H9 (cell line): ENCODE measurements around the gene DIAPH3. TPM values are rescaled to one million over a fixed set of nuclear protein-coding genes. Genes with fewer than 3 reads are reported as not detected.
A peak's percentile ranks its signal among the peaks of the same experiment; 100 is the strongest.

ENCODE experiments used
- DNase-seq: peaks from one replicate; pipeline ENCODE4 v3.0.0-alpha.2; 2017
- H2AFZ ChIP-seq: one replicate; pipeline ENCODE4 v1.6.1; 2013; ENCODE audit warnings: mild to moderate bottlenecking, low read length, control low read depth, moderate library complexity
- H2AK5ac ChIP-seq: 2 replicates; pipeline ENCODE4 v1.6.1; 2013; ENCODE audit warnings: low read length, control low read depth, mixed read lengths; ENCODE audit not compliant: insufficient read length
- H2BK120ac ChIP-seq: one replicate; pipeline ENCODE4 v1.6.1; 2013; ENCODE audit warnings: low read depth, mild to moderate bottlenecking, low read length, control low read depth, inconsistent platforms; ENCODE audit not compliant: poor library complexity, severe bottlenecking
- H2BK12ac ChIP-seq: 2 replicates; pipeline ENCODE4 v1.6.1; 2013; ENCODE audit warnings: low read length, control low read depth, mixed read lengths, low read depth; ENCODE audit not compliant: insufficient read length
- H2BK15ac ChIP-seq: 2 replicates; pipeline ENCODE4 v1.6.1; 2013; ENCODE audit warnings: low read depth, low read length, control low read depth
- H2BK20ac ChIP-seq: one replicate; pipeline ENCODE4 v1.6.1; 2013; ENCODE audit warnings: low read depth, mild to moderate bottlenecking, low read length, control low read depth, inconsistent platforms; ENCODE audit not compliant: poor library complexity, severe bottlenecking
- H2BK5ac ChIP-seq: 2 replicates; pipeline ENCODE4 v1.6.1; 2013; ENCODE audit warnings: low read length, control low read depth, mixed read lengths; ENCODE audit not compliant: insufficient read length
- H3K14ac ChIP-seq: 2 replicates; pipeline ENCODE4 v1.6.1; 2013; ENCODE audit warnings: low read length, control low read depth; ENCODE audit not compliant: insufficient read depth
- H3K18ac ChIP-seq: 2 replicates; pipeline ENCODE4 v1.6.1; 2013; ENCODE audit warnings: low read depth, mild to moderate bottlenecking, mixed read lengths, low read length, control low read depth; ENCODE audit not compliant: insufficient read length
- H3K23ac ChIP-seq: 2 replicates; pipeline ENCODE4 v1.6.1; 2013; ENCODE audit warnings: low read length, control low read depth, mixed read lengths, low read depth; ENCODE audit not compliant: insufficient read length
- H3K23me2 ChIP-seq: 2 replicates; pipeline ENCODE4 v1.6.1; 2013; ENCODE audit warnings: low read depth, mild to moderate bottlenecking, mixed read lengths, low read length, control low read depth; ENCODE audit not compliant: insufficient read length, poor library complexity, severe bottlenecking
- H3K27ac ChIP-seq: 2 replicates; pipeline ENCODE4 v1.5.1; 2013; ENCODE audit warnings: low read length, control low read depth, mixed read lengths, low read depth; ENCODE audit not compliant: insufficient read length
- H3K27me3 ChIP-seq: 2 replicates; pipeline ENCODE4 v1.6.1; 2013; ENCODE audit warnings: low read length, control low read depth, inconsistent platforms; ENCODE audit not compliant: insufficient read depth
- H3K4ac ChIP-seq: 2 replicates; pipeline ENCODE4 v1.6.1; 2013; ENCODE audit warnings: low read depth, mild to moderate bottlenecking, control low read depth, inconsistent platforms, low read length, moderate library complexity
- H3K4me1 ChIP-seq: 2 replicates; pipeline ENCODE4 v1.6.1; 2013; ENCODE audit warnings: low read length, control low read depth, inconsistent platforms; ENCODE audit not compliant: insufficient read depth
- H3K4me2 ChIP-seq: 2 replicates; pipeline ENCODE4 v1.6.1; 2013; ENCODE audit warnings: low read length, control low read depth, mixed read lengths; ENCODE audit not compliant: insufficient read length, insufficient read depth
- H3K56ac ChIP-seq: 2 replicates; pipeline ENCODE4 v1.6.1; 2013; ENCODE audit warnings: low read depth, mild to moderate bottlenecking, mixed read lengths, low read length, control low read depth; ENCODE audit not compliant: insufficient read length
- H3K79me1 ChIP-seq: 2 replicates; pipeline ENCODE4 v1.6.1; 2013; ENCODE audit warnings: low read depth, mild to moderate bottlenecking, moderate library complexity, low read length, control low read depth, inconsistent platforms; ENCODE audit not compliant: insufficient read depth, poor library complexity, severe bottlenecking
- H3K79me2 ChIP-seq: 2 replicates; pipeline ENCODE4 v1.6.1; 2013; ENCODE audit warnings: low read length, control low read depth, inconsistent platforms; ENCODE audit not compliant: insufficient read depth
- H3K9ac ChIP-seq: 2 replicates; pipeline ENCODE4 v1.6.1; 2013; ENCODE audit warnings: low read length, control low read depth, mixed read lengths; ENCODE audit not compliant: insufficient read length; ENCODE audit errors: extremely low read depth
- H3K9me3 ChIP-seq: one replicate; pipeline ENCODE4 v1.6.1; 2013; ENCODE audit warnings: low read depth, low read length, inconsistent platforms; ENCODE audit not compliant: control insufficient read depth
- H3T11ph ChIP-seq: one replicate; pipeline ENCODE4 v1.6.1; 2013; ENCODE audit warnings: mild to moderate bottlenecking, low read length, control low read depth, inconsistent platforms
- H4K20me1 ChIP-seq: one replicate; pipeline ENCODE4 v1.6.1; 2013; ENCODE audit not compliant: control insufficient read depth, insufficient read length, insufficient read depth
- H4K5ac ChIP-seq: 2 replicates; pipeline ENCODE4 v1.6.1; 2013; ENCODE audit warnings: low read depth, mild to moderate bottlenecking, mixed read lengths, low read length, control low read depth; ENCODE audit not compliant: insufficient read length
- H4K8ac ChIP-seq: replicated peaks from 2 replicates; pipeline ENCODE4 v1.6.1; 2013; ENCODE audit warnings: low read length, control low read depth, mixed read lengths, low read depth; ENCODE audit not compliant: insufficient read length
- H4K91ac ChIP-seq: 2 replicates; pipeline ENCODE4 v1.6.1; 2013; ENCODE audit warnings: low read depth, mild to moderate bottlenecking, moderate library complexity, mixed read lengths, low read length, control low read depth; ENCODE audit not compliant: insufficient read length
- H3K27ac Mint-ChIP-seq, 3 experiments: 2 replicates in 2 of 3; 3 replicates in 1 of 3; pipeline ENCODE4 v1.8.0; 2020 to 2021; ENCODE audit warnings: mixed read lengths in 3 of 3, mild to moderate bottlenecking in 1 of 3, moderate library complexity in 1 of 3
- H3K27me3 Mint-ChIP-seq: 2 replicates; pipeline ENCODE4 v1.8.0; 2021; ENCODE audit warnings: low read depth, mild to moderate bottlenecking, moderate library complexity, mixed read lengths
- H3K36me3 Mint-ChIP-seq, 3 experiments: 2 replicates in 2 of 3; 3 replicates in 1 of 3; pipeline ENCODE4 v1.8.0; 2020 to 2021; ENCODE audit warnings: low read depth in 3 of 3, mixed read lengths in 3 of 3; ENCODE audit not compliant: insufficient read depth in 1 of 3
- H3K4me1 Mint-ChIP-seq, 2 experiments: 2 replicates each; pipeline ENCODE4 v1.8.0; 2020; ENCODE audit warnings: mixed read lengths in 2 of 2
- H3K4me3 Mint-ChIP-seq, 2 experiments: 2 replicates in 1 of 2; 3 replicates in 1 of 2; pipeline ENCODE4 v1.8.0; 2020 to 2021; ENCODE audit warnings: mild to moderate bottlenecking in 2 of 2, mixed read lengths in 2 of 2, moderate library complexity in 1 of 2
- H3K9me3 Mint-ChIP-seq, 2 experiments: 2 replicates in 1 of 2; 3 replicates in 1 of 2; pipeline ENCODE4 v1.8.0; 2020; ENCODE audit warnings: mild to moderate bottlenecking in 2 of 2, mixed read lengths in 2 of 2, moderate library complexity in 1 of 2
- CTCF ChIP-seq: fragments of 200-600 bp; sonication (generic); conservative IDR thresholded peaks from 3 replicates; pipeline ENCODE4 v1.8.0; 2021; ENCODE audit warnings: antibody characterized with exemption, mild to moderate bottlenecking
- WGBS: extraction: QIAGEN DNeasy Blood & Tissue Kit; methylation state at CpG from one replicate; pipeline ENCODE4 v1.1.7; 2013; ENCODE audit warnings: missing lambda C conversion rate, low lambda C conversion rate, mixed read lengths; ENCODE audit not compliant: insufficient read length; ENCODE audit errors: extremely low coverage; 5-methylcytosine and 5-hydroxymethylcytosine counted together
- total RNA-seq: library from RNA; stranded (reverse); gene quantifications from 2 replicates; pipeline ENCODE4 v1.2.1, GENCODE V29; 2021

Gene DIAPH3
- total RNA-seq, 1 experiment from 2014 or later, result 23.1 TPM

- Histone ChIP-seq H3K18ac (no peak overlapping the region), H2AK5ac (no peak overlapping the region), H3K23ac (no peak overlapping the region)
Observed at GRCh38 chr13:60169239-60170031, 5.7 kb upstream of the DIAPH3 start.

More at GRCh38 chr13:60169239-60170031, 5.7 kb upstream of the DIAPH3 start:
- H4K8ac ChIP-seq, result no peak overlapping the region
- H3K23me2 ChIP-seq, result peaks cover 5% of the 10 kb centered on the region
- no peaks in the 10 kb centered on the region for H3K27me3 ChIP-seq
- no peak overlapping the region for H3T11ph ChIP-seq
- H2BK12ac ChIP-seq, result no peak overlapping the region
- H2BK120ac ChIP-seq, result no peak overlapping the region
- H3K4ac ChIP-seq, result no peak overlapping the region
- H3K27me3 Mint-ChIP-seq, result no peaks in the 10 kb centered on the region
- no peaks in the 10 kb centered on the region for H4K20me1 ChIP-seq
- H3K14ac ChIP-seq, result no peak overlapping the region
- H3K4me1 Mint-ChIP-seq, result peaks cover 16 to 21% of the 10 kb centered on the region in 2 experiments
- no peak overlapping the region for H3K4me3 Mint-ChIP-seq
- H3K9ac ChIP-seq, result no peak overlapping the region
- H3K4me1 ChIP-seq, result peaks cover 5% of the 10 kb centered on the region
- DNase-seq, result no peak
- no peak overlapping the region for H4K5ac ChIP-seq
- no peaks in the 10 kb centered on the region for H3K9me3 Mint-ChIP-seq
- H3K79me2 ChIP-seq, result no peaks in the 10 kb centered on the region
- H2AFZ ChIP-seq, result no peak overlapping the region
- no peak overlapping the region for H3K4me2 ChIP-seq
- no peak overlapping the region for H2BK20ac ChIP-seq
- no CpG with 5 or more reads among the region's 3 CpGs for WGBS
- peak; percentile 32; the same call in 2 of the 3 replicates for TF ChIP-seq CTCF
- no peaks in the 10 kb centered on the region for H3K79me1 ChIP-seq
- H3K36me3 Mint-ChIP-seq, result no peaks in the 10 kb centered on the region
- H2BK5ac ChIP-seq, result no peak overlapping the region
- no peaks in the 10 kb centered on the region for H3K9me3 ChIP-seq
- H2BK15ac ChIP-seq, result no peak overlapping the region
- no peak overlapping the region for H4K91ac ChIP-seq
- peak overlapping the region in 1 of 3 experiments; percentile 80; a peak in 1 of 7 replicates for H3K27ac Mint-ChIP-seq
- H3K56ac ChIP-seq, result no peak overlapping the region
- no peak overlapping the region for H3K27ac ChIP-seq
